HG03565 (cell line): ENCODE measurements around the gene ZNF346.
A peak's percentile ranks its signal among the peaks of the same experiment; 100 is the strongest.
"Not testable (repeated sequence)": the region's sequence is repeated elsewhere in the genome, so short reads cannot be mapped to it uniquely, and the experiment has no call there.

Experiments used
- ATAC-seq: cut with Tn5 transposase; IDR thresholded peaks from one replicate; pipeline ENCODE4 v1.9.1; 2021; ENCODE audit warnings: mild to moderate bottlenecking, moderate library complexity; ENCODE audit not compliant: unreplicated experiment

Gene ZNF346, protein sequence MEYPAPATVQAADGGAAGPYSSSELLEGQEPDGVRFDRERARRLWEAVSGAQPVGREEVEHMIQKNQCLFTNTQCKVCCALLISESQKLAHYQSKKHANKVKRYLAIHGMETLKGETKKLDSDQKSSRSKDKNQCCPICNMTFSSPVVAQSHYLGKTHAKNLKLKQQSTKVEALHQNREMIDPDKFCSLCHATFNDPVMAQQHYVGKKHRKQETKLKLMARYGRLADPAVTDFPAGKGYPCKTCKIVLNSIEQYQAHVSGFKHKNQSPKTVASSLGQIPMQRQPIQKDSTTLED

DNA sequence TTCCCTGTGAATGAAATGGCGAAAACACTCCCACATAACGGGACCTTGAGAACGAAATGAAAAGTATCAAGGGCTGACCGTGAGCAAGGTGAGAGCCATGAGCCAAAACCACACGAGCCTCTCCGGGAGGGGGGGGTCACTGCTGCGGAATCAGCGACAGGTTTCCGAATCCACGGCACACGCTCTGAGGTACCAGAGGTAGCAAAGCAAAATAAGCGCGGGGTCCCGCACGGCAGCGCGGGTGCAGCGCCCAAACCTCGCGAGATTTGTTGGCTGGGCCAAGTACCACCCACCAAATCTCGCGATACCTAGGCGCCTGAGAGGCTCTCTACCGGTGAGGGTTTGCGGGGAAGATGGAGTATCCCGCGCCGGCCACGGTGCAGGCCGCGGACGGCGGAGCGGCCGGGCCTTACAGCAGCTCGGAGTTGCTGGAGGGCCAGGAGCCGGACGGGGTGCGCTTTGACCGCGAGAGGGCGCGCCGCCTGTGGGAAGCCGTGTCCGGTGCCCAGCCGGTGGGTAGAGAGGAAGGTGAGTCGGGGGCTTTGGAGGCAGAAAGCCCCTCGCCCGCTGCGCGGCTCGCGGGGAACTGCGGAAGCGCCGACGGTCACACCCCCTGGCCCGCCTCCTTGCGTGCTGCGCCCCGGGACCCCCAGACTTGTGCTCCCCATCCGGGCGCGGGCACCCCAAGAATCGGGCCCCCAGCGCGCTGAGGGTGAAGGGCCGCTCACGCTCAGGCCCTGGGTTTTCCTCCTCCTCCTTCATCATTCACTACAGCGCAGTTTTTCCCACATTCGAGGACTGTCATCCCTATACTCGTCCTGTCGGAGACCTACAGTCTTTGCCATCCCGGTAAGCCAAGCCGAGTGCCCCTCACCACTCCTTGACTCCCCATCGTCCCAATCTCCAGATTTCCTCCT, at the start of gene ZNF346:
TSS of gene ZNF346 (plus strand) at position 311 of the 917 bp plus-strand sequence. CDS start at position 354, 43 bp downstream.
- peak; percentile 92 for ATAC-seq

DNA sequence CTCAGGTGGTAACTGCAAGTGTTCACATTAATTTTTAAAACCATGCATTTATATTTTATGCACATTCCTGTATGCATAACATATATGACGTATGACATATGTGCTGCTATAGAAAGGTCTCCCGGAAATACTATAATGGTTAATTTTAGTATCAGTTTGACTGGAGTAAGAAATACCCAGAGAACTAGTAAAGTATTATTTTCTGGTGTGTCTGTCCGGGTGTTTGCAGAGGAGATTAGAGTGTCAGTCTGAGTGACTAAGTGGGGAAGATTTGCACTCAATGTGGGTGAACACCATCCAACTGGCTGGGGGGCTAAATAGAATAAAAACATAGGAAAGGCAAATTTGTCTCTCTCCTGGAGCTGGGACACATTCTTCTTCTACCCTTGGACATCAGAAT, 42.8 kb upstream of the ZNF346 start:
- ATAC-seq, result no peak

DNA sequence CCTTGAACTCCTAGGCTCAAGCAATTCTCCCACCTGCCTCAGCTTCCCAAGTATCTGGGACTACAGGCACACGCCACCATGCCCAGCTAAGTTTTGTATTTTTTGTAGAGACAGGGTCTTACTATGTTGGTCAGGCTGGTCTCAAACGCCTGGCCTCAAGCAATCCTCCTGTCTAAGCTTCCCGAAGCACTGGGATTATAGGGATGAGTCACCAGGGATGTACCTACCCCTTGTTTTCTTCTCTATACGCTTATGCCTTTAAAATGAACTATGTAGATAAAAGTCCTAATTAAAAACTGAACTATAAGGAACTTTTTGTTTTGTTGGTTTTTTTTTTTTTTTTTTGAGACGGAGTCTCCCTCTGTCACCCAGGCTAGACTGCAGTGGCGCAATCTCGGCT, 41.7 kb upstream of the ZNF346 start:
- ATAC-seq, result no peak

DNA sequence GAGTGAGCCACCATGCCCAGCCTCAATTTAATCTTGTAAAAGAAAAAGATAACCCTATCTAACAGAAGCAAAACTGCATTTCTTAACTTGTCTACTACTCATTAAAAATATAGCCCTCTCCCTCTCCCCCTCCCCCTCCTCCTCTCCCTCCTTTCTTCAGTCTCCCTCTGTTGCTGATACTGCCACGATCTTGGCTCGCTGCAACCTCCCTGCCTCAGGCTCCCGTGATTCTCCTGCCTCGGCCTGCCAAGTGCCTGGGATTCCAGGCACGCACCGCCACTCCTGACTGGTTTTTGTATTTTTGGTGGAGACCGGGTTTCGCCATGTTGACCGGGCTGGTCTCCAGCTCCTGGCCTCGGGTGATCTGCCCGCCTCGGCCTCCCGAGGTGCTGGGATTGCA, 39.4 kb upstream of the ZNF346 start:
- ATAC-seq, result not testable (repeated sequence)

DNA sequence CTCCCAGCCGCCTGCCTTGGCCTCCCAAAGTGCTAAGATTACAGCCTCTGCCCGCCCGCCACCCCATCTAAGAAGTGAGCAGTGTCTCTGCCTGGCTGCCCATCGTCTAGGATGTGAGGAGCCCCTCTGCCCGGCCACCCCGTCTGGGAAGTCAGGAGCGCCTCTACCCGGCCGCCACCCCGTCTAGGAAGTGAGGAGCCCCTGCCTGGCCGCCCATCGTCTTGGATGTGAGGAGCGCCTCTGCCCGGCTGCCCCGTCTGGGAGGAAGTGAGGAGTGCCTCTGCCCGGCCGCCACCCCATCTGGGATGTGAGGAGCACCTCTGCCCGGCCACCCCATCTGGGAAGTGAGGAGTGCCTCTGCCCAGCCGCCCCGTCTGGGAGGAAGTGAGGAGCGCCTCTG, 38.9 kb upstream of the ZNF346 start:
- ATAC-seq, result not testable (repeated sequence)

- ATAC-seq, result not testable (repeated sequence)
Observed at GRCh38 chr5:176984176-176984575, 38.3 kb upstream of the ZNF346 start.

DNA sequence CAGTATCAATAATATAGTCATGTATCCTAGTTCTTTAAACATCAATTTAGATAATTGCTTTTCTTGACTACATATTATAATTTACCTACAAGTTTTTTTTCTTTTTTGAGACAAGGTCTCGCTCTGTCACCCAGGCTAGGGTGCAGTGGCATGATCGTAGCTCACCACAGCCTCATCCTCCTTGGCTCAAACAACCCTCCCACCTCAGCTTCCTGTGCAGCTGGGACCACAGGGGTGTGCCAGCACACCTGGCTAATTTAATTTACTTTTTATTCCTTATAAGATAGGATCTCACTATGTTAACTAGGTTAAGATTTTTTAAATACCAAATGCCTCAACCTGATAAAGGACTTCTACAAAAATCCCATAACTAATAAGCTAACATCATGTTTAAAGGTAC, 37.0 kb upstream of the ZNF346 start:
- ATAC-seq, result no peak

DNA sequence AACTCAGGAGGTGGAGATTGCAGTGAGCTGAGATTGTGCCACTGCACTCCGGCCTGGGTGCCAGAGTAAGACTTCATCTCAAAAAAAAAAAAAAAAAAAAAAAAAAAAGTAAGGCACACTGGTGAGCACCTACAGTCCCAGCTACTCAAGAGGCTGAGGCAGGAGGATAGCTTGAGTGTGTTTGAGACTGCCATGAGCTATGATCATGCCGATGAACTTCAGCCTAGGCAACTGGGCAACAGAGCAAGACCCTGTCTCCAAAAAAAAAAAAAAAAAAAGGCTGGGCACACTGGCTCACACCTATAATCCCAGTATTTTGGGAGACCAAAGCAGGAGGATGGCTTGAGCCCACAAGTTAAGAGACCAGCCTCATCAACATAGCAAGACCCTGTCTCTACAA, 36.2 kb upstream of the ZNF346 start:
- no peak for ATAC-seq

- ATAC-seq, result no peak
Observed at GRCh38 chr5:176987583-176987982, 34.9 kb upstream of the ZNF346 start.

- not testable (repeated sequence) for ATAC-seq
Observed at GRCh38 chr5:176993081-176993480, 29.4 kb upstream of the ZNF346 start.

DNA sequence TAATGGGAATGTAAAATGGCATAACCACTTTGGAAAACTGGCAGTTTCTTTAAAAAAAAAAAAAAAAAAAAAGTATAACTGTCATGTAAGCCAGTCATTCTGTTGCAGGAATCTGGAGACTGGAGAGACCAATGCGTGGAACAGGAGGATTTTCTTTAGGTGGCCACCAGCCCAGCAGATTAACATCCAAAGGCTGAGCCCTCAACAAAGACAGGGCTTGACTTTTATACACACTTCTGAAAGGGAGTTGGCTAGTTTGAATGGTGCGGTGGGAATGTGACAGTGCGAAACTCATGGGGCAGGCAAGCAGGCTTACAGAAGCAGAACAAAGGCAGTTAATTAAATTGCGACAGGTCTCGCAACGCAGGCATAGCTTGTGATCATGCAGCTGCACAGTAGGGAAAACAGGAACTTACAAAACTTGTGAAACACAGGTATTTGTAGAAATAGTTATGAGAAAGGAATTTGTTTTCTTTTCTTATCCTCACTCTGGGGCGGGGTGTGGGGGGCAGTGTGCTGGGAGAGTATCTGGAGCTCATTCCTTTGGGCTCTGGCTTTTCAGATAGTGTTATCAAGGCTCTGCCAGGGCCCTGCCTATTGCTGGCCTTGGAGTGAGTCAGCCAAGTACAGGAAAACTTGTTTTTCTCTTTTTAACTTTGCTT, 27.9 kb upstream of the ZNF346 start:
- ATAC-seq, result peak; percentile 56

- peak; percentile 6 for ATAC-seq
Observed at GRCh38 chr5:176995122-176995490, 27.4 kb upstream of the ZNF346 start.

- no peak for ATAC-seq
Observed at GRCh38 chr5:176995896-176996767, 26.4 kb upstream of the ZNF346 start.

DNA sequence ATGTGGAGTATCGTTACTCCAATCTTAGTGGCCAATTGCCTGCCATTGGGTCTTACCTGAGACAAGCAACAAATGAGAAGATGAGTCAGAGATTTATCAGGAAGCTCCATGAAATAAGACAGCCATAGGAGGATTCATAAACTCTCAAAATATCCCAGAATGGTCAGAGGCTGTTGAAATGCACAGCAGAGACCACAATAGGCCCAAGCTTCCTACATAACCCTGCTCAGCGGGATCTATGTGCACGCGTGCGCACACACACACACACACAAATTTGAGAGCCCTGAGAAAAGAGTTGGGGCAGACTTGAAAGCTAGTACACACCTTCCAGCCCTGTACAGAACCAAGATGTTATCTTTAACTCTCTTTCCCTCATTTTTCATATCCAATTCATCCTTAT, 25.7 kb upstream of the ZNF346 start:
- no peak for ATAC-seq

DNA sequence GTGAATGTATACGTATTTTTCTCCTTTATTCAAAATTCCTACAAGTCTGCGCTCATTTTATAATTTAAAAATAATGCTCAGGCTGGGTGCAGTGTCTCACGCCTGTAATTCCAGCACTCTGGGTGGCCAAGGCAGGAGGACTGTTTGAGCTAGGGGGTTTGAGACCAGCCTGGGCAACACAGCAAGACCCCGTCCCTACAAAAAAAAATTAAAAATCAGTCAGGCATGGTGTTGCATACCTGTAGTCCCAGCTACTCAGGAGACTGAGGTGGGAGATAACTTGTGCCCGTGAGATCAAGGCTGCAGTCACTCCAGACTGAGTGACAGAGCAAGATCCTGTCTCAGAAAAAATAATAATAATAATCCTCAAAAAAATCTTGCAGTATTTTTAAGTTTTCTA, 23.7 kb upstream of the ZNF346 start:
- no peak for ATAC-seq

GRCh38 chr5:176999526-176999925, 23.0 kb upstream of the ZNF346 start:
- not testable (repeated sequence) for ATAC-seq

GRCh38 chr5:177003649-177004048, 18.8 kb upstream of the ZNF346 start:
- ATAC-seq, result no peak

DNA sequence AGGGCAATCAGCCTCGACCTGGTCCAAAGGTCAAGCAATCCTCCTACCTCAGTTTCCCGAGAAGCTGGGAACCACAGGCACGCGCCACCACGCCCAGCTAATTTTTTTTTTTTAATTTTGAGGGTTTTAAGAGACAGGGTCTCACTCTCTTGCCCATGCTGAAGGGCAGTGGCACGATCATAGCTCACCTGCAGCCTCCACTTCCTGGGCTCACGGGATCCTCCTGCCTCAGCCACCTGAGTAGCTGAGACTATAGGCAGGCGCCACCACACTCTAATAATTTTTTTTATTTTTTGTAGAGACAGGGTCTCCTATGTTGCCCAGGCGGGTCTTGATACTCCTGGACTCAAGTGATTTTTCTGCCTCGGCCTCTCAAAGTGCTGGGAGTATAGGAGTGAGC, 17.5 kb upstream of the ZNF346 start:
- ATAC-seq, result no peak

DNA sequence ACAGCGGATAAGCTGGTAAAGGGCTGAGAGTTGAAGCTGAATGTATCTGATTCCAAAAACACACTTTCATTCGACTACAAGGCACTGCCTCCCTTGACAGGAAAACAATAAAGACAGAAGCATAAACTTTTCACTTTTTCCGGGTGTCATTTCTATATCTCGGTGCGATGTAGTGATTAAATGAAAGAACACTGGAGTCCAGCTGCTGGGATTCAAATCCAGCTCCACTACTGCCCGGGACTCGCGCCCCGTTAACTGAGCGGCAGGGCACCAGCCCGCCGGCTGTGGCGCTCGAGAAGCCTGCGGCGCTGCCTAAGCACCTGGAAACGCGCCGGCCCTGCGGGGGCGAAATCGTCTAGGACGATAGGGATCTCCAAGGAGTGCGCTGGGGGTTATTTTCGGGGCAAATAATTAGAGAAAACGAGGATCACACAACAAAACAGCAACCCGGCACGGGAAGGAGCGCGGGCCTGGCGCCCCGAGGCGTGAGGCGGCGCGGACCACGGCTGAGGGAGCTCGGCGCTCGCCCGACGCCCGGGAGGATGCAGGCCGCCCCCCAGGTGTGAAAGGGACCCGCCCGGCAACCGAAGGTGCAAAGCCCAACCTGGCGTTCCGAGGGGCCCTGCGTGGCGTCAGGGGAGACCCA, 16.8 kb upstream of the ZNF346 start:
- ATAC-seq, result peak; percentile 40
